ENCODE results near the gene PLBD2.

GRCh38 chr12:113424456-113424855 is 66.1 kb downstream of the PLBD2 start:
- no peak for TF ChIP-seq EP300 (IDR thresholded peaks at IDR 0.05; ENCODE audit: low read length)
- no peak for TF ChIP-seq POLR2A (conservative IDR thresholded peaks at IDR 0.05)
- TF ChIP-seq PTTG1 (tag; IDR thresholded peaks at IDR 0.05; ENCODE audit: low read depth): no peak
- TF ChIP-seq RAD51 (IDR thresholded peaks at IDR 0.05; ENCODE audit: borderline replicate concordance, low read depth): no peak
- no peak for TF ChIP-seq MAX (CRISPR knock-in tag; IDR thresholded peaks at IDR 0.05)
- no peak for TF ChIP-seq POLR2AphosphoS5 (IDR thresholded peaks at IDR 0.05; ENCODE audit: control insufficient read depth, insufficient read depth, low read depth, low read length)
- no peak for TF ChIP-seq ZFX (CRISPR knock-in tag; IDR thresholded peaks at IDR 0.05)
- TF ChIP-seq DACH1 (IDR thresholded peaks at IDR 0.05; ENCODE audit: partially characterized antibody): no peak

Data from K562 (cell line).